IPS-NIHi7 (cell line): ENCODE measurements around the gene MAP1S.

Experiments used
- DNase-seq: peaks from one replicate; pipeline ENCODE4 v3.0.0; 2012; ENCODE audit warnings: mixed read lengths; ENCODE audit errors: extremely low spot score

MAP1S gene, protein sequence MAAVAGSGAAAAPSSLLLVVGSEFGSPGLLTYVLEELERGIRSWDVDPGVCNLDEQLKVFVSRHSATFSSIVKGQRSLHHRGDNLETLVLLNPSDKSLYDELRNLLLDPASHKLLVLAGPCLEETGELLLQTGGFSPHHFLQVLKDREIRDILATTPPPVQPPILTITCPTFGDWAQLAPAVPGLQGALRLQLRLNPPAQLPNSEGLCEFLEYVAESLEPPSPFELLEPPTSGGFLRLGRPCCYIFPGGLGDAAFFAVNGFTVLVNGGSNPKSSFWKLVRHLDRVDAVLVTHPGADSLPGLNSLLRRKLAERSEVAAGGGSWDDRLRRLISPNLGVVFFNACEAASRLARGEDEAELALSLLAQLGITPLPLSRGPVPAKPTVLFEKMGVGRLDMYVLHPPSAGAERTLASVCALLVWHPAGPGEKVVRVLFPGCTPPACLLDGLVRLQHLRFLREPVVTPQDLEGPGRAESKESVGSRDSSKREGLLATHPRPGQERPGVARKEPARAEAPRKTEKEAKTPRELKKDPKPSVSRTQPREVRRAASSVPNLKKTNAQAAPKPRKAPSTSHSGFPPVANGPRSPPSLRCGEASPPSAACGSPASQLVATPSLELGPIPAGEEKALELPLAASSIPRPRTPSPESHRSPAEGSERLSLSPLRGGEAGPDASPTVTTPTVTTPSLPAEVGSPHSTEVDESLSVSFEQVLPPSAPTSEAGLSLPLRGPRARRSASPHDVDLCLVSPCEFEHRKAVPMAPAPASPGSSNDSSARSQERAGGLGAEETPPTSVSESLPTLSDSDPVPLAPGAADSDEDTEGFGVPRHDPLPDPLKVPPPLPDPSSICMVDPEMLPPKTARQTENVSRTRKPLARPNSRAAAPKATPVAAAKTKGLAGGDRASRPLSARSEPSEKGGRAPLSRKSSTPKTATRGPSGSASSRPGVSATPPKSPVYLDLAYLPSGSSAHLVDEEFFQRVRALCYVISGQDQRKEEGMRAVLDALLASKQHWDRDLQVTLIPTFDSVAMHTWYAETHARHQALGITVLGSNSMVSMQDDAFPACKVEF

DNA sequence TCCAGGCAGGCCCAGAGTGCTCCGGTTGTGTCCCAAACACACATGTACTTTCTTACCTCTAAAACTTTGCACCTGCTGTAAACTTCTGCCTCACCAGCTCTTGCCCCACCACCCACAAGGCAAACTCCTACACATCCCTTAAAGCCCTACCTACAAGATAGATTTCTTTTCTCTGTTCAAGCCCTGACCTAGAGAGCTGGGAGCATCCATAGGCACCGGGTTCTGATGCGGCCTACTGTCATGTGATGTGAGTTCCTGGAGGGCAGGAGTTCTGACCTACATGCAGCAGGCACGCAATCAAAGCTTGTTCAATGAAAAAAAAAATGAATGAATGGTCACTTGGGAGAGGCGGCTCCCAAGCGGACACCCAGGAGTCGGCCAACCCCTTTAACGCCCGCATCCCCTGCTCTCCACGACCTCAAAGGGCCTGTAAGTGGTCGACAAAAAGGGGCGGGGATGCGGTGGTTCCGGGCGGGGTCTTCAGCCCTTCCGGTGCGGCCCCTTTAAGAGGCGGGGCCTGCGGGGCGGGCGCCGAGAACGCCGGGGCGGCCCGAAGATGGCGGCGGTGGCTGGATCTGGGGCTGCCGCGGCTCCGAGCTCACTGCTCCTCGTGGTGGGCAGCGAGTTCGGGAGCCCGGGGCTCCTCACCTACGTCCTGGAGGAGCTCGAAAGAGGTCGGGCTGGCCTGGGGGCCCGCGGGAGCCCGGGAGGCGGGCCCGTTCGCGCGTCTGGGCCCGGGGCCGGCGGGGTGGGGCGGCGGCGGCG is at the start of gene MAP1S:
TSS of gene MAP1S (plus strand) at position 534 of the 765 bp plus-strand sequence. CDS start at position 557, 23 bp downstream.
- peak; percentile 97 for DNase-seq

DNA sequence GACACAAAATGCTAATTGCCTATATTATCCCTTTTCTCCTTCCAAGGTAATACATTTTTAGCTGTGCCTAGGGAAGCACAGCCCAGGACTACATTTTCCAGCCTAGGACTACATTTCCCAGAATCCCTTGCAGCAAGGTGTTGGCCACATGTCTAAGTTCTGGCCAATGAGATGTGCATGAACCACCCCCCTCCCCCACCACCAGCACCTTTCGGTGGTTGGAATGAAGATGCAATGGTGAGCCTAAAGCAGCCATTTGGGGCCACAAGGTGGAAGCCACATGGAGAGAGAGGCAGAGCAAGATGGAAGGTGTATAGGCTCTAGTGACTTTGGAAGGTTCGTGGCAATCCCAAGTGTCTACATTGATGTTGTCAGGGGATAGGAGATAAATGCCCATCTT is 47.4 kb upstream of the MAP1S start:
- peak; percentile 70 for DNase-seq

DNA sequence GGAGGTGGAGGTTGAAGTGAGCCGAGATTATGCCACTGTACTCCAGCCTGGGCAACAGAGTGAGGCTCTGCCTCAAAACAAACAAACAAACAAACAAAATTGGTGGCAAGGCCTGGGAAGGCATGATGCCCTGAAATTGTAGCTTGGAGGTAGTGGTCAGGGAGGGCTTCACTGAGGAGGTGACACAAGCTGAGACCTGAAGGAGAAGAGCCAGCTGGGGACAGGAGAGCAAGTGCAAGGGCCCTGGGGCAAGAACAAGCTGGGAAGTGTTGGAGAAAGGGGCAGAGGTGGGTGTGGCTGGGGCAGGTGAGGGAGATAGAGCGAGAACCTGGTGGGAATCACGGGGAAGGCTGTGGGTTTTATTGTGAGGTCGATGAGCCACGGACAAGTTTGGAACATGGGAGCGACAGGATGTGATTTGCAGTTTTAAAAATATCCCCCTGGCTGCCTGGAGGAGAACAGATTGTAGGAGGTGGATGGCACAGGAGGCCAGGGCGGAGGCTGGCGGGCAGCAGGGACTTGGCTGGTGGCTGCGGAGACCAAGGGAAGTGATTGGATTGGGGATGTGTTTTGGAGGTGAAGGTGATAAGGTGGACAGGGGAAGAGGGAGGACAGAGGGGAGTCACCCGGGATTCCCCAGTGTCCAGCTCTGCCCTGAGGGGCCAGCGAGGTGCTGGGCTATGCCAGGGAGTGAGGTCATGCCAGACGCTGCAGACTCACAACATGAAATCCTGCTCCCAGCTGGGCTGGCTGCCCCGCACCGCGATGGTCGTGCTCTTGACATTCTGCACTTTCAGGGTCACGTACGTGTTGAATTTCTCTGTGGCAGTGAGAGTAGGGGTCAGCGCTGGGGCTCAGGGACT is 45.1 kb upstream of the MAP1S start:
- DNase-seq, result no peak

DNA sequence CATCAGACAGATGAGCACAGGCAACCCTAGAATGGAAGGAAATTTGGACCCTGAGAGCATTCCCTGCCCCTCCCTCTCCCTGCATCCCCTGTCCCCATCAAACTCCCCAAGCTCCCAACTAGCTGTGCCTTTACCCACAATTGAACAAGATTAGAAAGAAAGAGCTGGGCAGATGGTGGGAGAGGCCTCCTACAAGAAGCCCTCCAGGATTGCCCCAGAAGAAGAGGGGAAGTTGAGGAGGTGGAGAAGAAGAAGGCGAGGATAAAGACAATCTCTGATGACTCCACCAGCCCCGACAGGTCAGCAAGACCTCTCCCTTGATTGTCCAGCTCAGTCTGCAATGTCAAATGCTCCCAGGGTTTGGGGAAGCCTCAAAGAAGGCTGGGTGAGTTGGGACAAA is 43.0 kb upstream of the MAP1S start:
- no peak for DNase-seq

DNA sequence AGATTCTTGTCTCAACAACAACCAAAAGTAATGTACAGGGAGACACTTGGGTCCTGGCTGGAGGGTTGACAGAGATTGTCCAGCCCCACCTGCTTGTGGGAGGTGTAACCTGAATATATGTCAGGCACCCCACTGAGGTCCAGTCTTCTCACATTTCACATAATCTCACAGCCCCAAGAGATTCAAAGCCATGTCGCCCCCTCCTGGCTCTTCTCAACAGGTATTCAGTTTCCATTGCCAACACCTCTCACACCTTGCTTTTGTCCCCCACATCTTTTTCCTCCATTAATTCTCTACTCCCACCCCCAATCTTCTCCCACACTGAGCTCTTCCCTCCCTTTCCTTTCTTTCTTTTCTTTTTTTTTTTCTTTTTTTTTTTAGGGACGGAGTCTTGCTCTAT is 42.3 kb upstream of the MAP1S start:
- DNase-seq, result no peak

DNA sequence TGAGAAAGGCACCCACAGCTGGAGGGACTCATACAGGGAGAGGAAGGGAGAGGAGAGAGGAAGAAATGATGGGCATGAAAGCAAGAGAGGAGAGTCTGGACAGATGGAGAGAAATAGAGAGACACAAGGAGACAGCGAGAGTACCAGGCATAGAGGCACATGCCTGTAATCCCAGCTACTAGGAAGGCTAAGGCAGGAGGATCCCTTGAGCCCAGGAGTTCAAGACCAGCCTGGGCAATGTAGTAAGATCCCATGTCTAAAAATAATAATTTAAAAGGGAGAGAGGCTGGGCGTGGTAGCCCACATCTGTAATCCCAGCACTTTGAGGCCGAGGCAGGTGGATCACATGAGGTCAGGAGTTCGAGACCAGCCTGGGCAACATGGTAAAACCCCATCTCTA is 40.4 kb upstream of the MAP1S start:
- no peak for DNase-seq

DNA sequence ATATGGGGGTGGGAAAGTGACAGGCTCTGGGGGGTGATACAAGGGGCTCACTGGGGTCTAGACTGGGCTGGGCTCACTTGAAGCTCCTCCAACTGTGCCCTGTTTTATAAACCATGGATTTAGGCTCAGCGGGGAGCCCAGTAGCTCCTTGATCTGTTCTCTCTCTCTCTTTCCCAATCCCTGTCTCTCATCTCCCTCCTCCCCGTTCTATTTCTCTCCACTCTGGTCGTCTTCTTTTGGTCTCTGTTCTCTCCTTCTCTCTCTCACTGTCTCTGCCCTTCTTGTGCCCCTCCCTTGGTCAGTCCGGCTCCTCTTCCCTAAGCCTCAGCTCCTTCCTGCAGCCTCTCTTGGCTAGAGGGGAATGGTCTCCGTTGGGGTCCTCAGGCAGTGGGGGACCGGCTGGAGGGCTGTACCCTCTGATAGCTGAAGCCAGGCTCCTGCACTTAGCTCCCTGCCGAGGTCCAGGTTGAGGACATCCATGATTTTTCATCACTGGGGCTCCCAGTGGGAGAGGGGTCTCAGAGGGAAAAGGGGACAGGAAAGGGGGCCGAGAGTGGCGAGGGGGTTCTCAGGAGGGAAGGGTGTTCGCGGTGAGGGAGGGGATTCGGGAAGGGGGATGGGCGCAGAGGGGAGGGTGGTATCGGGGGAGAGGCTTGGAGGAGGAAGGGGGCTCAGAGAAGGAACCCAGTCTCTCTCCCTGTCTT is 39.6 kb upstream of the MAP1S start:
- no peak for DNase-seq

DNA sequence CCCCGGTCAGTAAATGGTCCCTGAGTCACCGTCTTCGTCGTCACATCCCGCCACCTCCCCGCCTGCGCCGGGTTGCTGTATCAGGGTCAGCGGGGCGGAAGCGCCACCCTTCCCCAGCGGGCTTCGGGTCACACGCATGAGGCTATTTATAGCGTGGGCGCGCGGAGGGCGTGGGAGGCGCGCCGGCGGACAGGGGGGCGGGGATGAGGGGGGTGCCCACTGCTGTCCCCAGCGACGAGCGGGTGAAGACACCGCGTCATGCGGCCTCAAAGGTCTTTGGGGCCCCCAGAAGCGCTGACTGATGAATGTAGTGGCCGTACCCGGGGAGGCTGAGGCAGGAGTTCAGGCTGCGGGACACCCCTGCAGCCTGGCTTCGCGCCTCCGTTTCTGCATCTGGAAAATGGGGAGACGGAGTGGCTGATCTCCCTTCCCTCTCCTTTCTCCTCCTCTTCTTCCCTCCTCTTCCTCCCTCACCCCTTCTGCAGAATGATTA is 39.0 kb upstream of the MAP1S start:
- peak; percentile 70 for DNase-seq

DNA sequence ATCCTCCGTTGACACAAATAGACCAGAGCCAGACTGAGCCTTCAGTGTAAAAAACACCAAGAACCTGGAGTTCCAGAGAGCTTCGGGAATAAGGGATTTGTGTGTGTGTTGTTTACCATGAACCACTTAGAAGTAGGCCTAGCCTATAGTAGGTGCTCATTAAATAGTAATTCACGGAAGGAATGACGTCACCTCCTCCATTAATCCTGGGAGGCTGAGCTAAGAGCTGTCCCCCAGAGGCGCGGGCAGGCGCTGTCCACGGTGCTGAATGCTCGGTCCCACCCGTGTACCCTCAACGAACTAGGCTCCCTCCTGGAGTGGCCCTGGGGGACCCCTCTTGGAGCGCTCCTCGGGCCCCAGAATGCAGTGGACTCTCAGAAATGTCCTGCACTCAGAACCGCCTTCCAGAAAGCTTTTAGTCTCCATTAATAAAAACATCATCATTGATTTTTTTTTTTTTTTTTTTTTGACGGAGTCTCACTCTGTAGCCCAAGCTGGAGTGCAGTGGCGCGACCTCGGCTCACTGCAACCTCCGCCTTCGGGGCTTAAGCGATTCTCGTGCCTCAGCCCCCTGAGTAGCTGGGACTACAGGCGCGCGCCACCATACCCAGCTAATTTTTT is 37.7 kb upstream of the MAP1S start:
- DNase-seq, result peak; percentile 78

DNA sequence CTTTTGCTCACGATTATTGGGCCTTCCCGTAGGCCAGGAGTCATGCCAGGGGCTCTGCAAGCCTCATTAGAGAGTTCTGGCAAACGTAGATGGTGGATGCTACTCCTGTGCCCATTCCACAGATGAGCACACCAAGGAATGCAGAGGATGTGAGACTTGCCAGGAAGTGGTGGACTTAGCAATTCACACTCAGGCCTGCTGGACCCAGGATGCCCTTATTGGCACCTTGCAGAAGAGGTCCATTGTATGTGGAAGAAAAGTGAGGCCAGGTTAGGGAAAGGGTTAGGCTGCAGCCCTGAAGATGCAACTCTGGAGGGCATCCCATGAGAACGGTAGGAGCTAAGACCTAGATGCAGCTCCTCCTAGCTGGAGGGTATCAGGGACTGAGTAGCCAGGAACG is 37.0 kb upstream of the MAP1S start:
- DNase-seq, result no peak

DNA sequence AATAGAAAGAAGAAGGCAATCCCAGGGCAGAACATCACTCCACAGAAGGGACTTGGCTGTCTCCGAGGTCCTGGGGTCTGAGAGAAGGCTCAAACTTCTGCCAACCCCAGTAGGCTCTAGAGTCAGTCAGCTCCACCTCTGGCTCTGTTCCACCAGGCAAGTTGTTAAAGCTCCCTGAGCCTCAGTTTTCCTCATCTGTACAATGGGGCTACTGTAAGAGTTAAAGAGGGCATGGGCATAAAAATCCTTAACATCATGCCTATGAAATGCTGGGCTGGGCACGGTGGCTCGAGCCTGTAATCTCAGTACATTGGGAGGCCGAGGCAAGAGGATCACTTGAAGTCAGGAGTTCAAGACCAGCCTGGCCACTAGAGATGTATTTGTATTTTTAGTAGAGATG is 36.2 kb upstream of the MAP1S start:
- DNase-seq, result no peak

DNA sequence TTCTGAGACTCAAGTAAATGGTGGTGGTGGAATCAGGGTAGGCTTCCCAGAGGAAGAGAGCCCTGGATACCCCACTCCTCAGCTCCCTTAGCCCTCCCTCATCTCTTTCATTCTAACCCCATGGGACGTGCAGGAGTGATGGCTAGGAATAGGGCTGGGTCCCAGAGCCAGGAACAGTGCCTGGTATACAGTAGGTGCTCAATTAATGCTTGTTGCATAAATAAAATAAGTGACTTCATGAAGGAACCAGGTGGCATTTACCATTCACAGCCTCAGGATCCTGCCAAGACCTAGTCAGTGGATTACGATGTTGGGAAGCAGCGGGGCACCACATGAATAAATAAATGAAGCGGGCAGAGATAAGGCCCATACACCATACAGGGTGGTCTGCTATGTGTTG is 35.0 kb upstream of the MAP1S start:
- no peak for DNase-seq

DNA sequence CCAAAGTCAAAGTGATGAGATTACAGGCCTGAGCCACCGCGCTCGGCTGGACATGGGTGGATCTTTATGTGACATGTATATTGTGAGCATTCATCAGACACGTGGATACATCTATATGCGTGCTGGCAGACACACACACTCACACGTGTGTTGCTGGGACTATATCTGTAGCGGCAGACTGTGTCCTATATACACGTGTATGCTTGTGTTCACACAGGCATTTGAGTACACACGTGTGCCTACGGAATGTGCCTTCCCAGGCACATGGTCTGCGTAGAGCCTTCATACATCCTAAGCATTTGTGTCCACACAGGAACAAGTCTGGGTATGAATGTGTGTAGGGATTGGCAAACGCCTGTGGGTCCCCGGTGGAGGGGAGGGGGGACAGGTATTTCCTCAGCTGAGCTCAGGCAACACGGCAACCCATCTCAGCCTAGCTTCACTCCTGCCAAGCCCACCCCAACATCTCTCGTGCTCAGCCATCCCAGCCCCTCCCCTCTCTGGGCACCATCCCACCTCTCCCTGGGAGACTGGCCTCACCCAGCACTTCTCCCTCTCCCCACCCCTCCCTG is 33.7 kb upstream of the MAP1S start:
- no peak for DNase-seq

DNA sequence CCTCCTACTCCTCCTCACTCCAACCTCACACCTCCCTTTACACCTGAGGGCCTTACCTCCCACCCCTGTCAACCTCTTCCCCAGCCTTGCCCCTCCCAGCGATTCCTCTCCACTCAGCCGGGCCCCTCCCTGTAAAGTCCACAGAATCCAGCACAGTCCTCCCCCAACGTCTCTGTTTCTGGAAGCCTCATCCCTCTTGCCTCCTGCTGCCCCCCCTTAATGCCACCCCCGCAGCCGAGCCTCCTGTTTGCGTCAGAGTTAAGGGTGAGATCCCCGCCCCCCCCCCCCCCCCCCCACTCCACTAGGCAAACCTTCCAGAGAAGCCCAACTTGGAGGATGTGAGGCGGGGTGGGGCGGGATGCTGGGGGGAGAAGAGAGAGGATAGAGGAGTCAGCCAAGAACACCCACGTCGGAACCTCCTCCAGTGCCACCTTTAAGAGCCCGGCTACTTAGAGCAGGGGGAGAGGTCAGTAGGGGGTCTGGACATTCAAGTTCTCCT is 33.2 kb upstream of the MAP1S start:
- DNase-seq, result peak; percentile 51

DNA sequence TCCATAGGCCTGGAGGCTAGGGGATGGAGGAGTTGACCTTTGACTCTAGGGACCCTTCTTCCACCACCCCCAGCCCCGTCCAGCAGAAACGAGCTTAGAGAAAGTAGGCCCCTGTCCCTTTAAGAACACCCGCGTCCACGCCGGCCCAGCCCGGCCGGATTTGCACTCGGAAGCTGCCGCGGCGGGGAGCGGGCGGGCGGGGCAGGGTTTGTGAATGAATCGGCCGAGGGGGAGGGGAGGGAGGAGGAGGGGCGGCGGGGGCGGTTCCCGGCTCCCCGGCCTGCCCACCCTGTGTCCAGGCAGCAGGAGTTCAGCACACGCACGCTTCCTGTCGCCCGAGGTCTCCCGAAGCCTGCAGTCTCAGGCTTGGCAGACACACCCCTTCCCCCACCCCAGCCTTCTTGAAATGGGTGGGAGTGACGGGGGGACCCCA is 32.7 kb upstream of the MAP1S start:
- DNase-seq, result peak; percentile 87

DNA sequence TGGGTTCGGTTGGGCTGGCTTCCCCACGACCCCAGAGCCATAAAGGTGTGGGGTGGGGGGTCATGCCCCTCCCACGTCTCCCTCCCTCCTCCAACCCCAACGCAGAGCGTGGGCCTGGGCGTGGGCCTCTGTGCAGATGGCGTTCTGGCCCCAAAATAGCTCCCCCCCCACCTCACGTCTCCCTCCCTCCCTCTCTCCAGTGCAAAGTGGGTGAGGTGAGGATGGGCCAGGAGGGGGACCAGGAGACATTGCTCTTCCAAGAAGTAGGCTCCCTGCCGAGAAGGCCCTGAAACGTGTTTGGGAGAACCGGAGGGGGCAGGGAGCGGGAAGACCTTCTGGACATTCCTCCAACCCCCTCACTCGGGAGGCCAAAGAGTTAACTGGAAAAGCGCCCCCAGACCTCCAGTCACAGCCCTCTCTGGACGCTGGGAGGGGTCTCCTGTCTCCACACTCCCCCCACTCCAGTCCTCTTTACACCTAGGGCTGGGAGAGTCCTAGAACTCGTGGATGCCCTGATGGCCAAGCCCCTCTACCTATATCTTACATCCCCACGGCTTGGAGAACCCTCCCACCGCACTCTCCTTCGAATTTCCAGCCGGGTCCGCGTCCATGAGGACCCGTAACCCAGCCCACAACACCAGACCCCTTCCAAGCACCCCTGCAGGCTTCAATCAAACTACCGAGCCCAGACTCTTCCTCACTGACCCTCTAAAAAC is 32.0 kb upstream of the MAP1S start:
- peak; percentile 45 for DNase-seq

DNA sequence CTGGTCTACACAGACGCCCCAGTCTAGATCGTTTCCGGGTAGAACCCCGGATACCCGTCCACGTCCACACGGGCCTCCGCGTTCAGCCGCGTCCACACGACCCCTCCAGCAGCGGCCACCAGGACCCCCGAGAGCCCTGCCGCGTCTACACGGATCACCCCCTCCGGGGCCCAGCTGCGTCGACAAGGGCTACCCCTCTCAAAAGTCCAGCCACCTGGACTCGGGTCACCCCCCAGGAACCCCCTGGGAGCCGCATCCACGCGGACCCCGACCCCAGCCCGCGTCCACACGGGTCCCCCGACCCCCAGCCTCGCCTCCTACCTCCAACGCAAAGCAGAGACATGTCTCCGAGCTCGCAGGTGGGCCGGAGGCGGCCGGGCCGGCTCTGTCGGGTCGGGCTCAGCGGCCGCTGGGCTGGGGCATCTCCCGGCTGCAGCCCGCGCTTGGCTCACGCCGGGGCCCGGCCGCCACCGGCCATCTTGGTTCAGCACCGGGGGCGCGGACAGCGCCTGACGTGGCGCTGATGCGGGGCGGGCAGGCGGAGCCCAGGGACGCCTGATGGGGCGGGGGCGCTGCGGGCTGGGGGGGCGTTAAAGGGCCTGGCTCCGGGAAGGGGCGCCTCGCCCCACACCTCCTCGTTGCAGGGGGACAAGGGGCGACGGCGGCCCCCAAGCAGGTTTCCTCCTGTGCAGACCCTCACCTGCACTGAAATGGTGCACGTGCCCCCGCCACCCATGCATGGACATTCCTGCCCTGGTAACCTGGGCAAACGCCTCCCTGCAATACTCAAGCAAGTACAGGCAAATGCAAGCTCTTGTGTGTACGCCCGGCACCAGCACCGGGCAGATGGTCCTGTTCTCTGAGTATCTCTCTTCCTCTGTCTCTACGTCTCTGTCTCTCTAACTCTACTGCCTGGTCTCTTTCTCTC is 31.2 kb upstream of the MAP1S start, which contains the start of gene UNC13A:
TSS of gene UNC13A (minus strand) at position 498 of the 928 bp plus-strand sequence. CDS start at position 343, 155 bp downstream.
- peak; percentile 89 for DNase-seq
